Gastrocnemius medialis (tissue), 4 donors: Measurements from ENCODE around the gene C22orf31.

Experiments used
- POLR2A ChIP-seq, 2 donors: fragments of 450-650 bp; IDR thresholded peaks; one replicate each; pipeline ENCODE4 v1.6.1; 2017; ENCODE audit warnings: antibody characterized with exemption in 2 of 2, mild to moderate bottlenecking in 2 of 2, moderate library complexity in 2 of 2
- TF ChIP-seq, protein P1 (sequence below), 5 experiments: fragments of 450-650 bp in 3 of 5; fragments of 200-600 bp in 2 of 5; sonication (generic) in 2 of 5; IDR thresholded peaks in 4 of 5; conservative IDR thresholded peaks in 1 of 5; 1 replicate in 4 of 5; 2 replicates in 1 of 5; pipeline ENCODE4 v1.5.1; 2016 to 2019; ENCODE audit warnings: antibody characterized with exemption in 5 of 5, mild to moderate bottlenecking in 3 of 5, moderate library complexity in 3 of 5

DNA sequence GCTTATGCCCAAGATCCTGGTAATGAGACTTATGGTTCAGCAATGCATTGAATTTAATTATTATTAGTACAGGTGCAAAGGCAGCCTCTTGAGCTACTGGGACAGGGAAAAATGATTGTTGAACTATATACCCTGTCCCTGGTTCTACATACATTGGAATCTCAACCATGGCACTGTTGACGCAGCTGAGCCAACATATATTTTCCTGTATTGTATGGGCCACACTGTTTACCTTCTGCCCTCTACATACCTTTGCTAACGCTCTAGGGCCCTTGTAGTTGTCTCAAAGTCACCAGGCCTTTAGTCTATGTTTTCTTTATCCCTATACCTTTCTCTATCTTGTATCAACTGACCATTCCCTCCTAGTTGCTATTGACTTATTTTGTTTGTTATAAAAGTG lies 33.8 kb upstream of the C22orf31 start:
- TF ChIP-seq, protein P1, sequence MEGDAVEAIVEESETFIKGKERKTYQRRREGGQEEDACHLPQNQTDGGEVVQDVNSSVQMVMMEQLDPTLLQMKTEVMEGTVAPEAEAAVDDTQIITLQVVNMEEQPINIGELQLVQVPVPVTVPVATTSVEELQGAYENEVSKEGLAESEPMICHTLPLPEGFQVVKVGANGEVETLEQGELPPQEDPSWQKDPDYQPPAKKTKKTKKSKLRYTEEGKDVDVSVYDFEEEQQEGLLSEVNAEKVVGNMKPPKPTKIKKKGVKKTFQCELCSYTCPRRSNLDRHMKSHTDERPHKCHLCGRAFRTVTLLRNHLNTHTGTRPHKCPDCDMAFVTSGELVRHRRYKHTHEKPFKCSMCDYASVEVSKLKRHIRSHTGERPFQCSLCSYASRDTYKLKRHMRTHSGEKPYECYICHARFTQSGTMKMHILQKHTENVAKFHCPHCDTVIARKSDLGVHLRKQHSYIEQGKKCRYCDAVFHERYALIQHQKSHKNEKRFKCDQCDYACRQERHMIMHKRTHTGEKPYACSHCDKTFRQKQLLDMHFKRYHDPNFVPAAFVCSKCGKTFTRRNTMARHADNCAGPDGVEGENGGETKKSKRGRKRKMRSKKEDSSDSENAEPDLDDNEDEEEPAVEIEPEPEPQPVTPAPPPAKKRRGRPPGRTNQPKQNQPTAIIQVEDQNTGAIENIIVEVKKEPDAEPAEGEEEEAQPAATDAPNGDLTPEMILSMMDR (IDR thresholded peaks at IDR 0.05 in 4 of 5, conservative IDR thresholded peaks at IDR 0.05 in 1 of 5): no peak
- TF ChIP-seq POLR2A (IDR thresholded peaks at IDR 0.05): no peak
